ENCODE results near the gene MOGAT1.
"Not testable (repeated sequence)": the region's sequence is repeated elsewhere in the genome, so short reads cannot be mapped to it uniquely, and the experiment has no call there.

The MOGAT1 gene

DNA sequence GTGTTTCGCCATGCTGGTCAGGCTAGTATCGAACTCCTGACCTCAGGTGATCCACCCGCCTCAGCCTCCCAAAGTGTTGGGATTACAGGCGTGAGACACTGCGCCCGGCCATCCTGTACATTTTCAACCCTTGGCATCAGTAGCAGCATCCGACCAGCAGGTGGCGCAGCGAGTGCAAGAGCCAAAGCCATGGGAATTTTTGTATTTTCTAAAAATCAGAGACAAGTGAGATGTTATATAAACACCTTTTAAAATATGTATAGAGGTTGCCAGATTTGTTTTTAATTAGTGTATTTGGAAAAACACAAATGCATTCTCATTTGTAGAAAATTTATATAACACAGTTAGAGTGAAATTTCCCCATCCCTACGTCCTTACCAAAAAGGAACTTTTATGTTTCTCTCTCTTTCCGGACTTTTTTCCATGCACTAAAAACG is 36.8 kb downstream of the MOGAT1 start:
- DNase-seq (ENCODE audit: extremely low spot score, insufficient read length, low read depth) (no peak), FAIRE-seq (peak; percentile 82)

DNA sequence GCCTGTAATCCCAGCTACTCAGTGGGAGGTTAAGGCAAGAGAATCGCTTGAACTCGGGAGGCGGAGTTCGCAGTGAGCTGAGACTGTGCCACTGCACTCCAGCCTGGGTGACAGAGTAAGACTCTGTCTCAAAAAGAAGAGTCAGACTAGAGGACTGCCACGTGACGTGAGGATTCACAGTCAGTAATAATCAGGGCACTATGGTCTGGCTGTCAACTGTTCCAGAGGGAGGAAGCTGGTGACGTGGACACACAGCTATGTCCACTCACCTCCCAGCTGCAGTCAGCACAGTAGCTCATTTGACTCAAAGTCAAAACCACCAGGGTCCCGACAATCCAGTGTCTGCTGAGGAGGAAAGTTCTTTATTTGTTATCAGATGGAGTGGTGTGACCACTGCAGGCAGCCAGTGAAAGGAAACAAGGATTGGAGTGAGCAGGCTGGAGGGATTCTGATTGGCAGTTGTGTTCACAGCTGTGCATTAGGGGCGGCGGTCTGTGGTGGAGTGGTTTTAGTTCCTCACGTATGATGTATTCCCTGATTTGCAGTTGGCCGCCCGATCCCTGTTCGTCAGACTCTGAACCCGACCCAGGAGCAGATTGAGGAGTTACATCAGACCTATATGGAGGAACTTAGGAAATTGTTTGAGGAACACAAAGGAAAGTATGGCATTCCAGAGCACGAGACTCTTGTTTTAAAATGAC is 37.9 kb downstream of the MOGAT1 start:
- DNase-seq (ENCODE audit: extremely low spot score, insufficient read length, low read depth) (no peak), FAIRE-seq (peak; percentile 62)

GRCh38 chr2:222710736-222711135 is 39.3 kb downstream of the MOGAT1 start:
- no peak for FAIRE-seq

GRCh38 chr2:222711315-222711940 is 40.0 kb downstream of the MOGAT1 start:
- FAIRE-seq (no peak), DNase-seq (ENCODE audit: extremely low spot score, insufficient read length, low read depth) (no peak)

More at GRCh38 chr2:222710736-222711135, 39.3 kb downstream of the MOGAT1 start:
- DNase-seq (ENCODE audit: extremely low spot score, insufficient read length, low read depth), result no peak

- FAIRE-seq, result no peak
- no peak for DNase-seq (ENCODE audit: extremely low spot score, insufficient read length, low read depth)
Measured at GRCh38 chr2:222713002-222713401, 41.5 kb downstream of the MOGAT1 start.

GRCh38 chr2:222714361-222715241 is 43.1 kb downstream of the MOGAT1 start:
- DNase-seq (ENCODE audit: extremely low spot score, insufficient read length, low read depth) (no peak), FAIRE-seq (no peak)

DNA sequence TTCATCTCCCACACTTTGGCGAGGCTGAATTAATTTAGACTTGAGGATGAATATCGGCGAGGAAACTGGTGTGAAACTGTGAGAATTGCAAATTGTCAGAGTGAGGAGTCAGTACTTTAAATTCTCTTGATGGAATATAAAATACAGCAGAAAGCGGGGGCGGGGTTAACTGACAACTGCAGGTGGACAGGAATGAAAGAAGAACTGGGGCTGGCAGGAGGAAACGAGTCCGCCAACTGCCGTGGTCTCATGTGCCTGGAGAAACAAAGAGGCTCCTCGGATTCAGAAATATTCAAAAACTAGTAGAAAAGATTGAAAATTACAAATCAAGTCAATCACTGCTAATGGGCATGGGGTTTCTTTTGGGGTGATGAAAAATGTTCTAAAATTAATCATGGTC is 44.3 kb downstream of the MOGAT1 start:
- no peak for DNase-seq (ENCODE audit: extremely low spot score, insufficient read length, low read depth)
- FAIRE-seq, result peak; percentile 60

GRCh38 chr2:222719787-222720186 is 48.3 kb downstream of the MOGAT1 start:
- not testable (repeated sequence) for DNase-seq (ENCODE audit: extremely low spot score, insufficient read length, low read depth); FAIRE-seq

DNA sequence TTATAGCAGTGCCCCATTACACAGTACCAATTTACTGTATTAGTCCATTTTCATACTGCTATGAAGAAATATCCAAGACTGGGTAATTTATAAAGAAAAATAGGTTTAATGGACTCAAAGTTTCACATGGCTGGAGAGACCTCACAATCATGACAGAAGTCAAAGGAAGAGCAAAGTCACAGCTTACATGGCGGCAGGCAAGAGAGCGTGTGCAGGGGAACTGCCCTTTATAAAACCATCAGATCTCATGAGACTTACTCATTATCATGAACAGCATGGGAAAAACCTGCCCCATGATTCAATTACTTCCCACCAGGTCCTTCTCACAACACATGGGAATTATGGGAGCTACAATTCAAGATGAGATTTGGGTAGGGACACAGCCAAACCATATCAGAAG is 50.1 kb downstream of the MOGAT1 start:
- not testable (repeated sequence) for DNase-seq (ENCODE audit: extremely low spot score, insufficient read length, low read depth); FAIRE-seq

DNA sequence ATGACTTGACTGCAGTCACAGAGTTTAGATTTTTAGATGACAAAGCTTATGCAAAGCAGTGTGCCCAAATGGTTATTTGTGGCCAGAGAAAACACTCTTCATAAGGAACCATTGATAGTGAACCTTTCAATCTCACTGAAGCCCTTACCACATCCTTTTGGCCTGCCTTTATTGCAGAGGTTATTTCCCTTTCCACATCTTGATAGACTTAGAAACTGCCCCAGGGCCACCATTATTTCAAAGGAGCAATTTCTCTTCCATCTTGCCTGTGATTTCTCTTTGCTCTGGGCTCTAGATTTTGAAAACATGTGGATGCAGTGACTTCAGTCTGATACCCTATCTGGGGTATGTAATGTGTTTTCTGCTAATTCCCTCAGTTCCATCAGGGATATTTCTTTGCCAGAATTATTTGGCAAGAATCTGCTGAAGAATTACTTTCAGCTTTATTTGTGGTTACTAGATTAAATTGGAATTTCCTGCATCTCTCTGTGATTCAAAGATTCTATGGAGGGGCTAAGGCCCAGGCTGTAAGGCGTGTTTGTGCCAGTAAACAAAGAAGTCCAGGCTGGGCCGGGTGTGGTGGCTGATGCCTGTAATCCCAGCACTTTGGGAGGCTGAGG is 51.0 kb downstream of the MOGAT1 start:
- FAIRE-seq, result peak; percentile 92
- DNase-seq (ENCODE audit: extremely low spot score, insufficient read length, low read depth), result peak; percentile 60

DNA sequence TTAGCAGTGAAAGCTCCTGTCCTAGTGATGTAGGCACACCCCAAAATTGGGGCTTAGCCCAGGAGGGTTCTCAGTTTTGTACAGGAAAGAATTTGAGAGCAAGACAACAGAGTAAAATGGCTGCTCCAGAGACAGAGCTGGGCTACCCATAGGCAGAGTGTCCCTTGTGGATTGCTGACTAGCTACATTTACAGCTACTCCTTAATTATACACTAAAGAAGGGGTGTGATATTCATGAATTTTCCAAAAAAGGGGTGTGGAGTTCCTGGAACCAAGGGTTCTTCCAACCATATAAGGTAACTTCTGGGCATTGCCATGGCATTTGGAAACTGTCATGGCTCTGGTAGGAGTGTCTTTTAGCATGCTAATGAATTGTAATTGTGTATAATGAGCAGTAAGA is 52.8 kb downstream of the MOGAT1 start:
- DNase-seq (ENCODE audit: extremely low spot score, insufficient read length, low read depth), result no peak
- no peak for FAIRE-seq

GRCh38 chr2:222728621-222729020 is 57.2 kb downstream of the MOGAT1 start:
- FAIRE-seq, result no peak
- DNase-seq (ENCODE audit: extremely low spot score, insufficient read length, low read depth), result no peak

DNA sequence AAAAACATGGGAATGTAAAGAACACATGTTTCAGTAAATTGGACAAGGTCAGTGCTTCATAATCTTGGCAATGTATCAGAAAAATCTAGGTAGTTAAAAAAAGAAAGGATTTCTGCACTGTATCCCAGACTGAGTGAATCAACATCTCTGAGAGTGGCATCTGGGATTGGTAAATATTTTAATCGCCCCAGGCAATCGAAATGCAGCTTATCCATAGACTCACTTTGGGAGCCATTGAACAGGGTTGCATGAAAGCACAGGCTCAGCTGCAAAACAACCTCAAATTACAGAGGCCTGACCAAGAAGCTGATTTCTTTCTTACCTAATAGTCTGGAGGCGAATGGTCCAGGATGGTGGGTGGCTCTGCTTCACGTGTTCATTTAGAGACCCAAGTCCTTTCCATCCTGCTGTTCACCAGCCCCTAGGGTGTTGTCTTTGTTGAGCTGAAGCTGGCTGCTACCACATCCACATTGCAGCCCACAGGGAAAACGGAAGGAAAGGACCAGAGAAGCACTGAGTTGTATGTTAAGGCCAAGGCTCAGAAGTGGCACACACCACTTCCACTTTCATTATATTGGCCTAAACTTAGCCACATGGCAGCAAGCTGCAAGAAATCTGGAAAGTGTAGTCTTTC is 59.0 kb downstream of the MOGAT1 start:
- DNase-seq (ENCODE audit: extremely low spot score, insufficient read length, low read depth), result no peak
- peak; percentile 87 for FAIRE-seq

DNA sequence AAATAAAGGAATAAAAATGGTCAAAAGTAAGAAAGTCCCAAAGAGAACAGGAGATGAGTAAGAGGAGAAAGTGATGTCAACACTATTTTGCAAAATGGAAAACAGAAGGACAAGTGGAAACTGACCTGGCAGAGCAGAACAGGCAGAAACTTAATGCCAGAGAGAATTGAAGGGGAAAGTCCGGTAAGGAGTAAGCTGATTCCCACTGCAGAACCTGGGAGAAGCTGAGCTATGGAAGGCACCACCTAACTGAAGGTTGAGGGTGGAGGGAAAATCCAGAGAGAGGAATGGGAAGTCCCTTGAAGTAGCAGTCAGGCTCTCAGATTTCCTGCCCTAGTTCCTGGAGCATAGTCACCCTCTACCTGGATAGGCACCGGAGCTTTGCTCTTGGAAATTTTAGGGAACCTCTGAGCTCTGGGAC is 59.8 kb downstream of the MOGAT1 start:
- DNase-seq (ENCODE audit: extremely low spot score, insufficient read length, low read depth) (no peak), FAIRE-seq (peak; percentile 18)

DNA sequence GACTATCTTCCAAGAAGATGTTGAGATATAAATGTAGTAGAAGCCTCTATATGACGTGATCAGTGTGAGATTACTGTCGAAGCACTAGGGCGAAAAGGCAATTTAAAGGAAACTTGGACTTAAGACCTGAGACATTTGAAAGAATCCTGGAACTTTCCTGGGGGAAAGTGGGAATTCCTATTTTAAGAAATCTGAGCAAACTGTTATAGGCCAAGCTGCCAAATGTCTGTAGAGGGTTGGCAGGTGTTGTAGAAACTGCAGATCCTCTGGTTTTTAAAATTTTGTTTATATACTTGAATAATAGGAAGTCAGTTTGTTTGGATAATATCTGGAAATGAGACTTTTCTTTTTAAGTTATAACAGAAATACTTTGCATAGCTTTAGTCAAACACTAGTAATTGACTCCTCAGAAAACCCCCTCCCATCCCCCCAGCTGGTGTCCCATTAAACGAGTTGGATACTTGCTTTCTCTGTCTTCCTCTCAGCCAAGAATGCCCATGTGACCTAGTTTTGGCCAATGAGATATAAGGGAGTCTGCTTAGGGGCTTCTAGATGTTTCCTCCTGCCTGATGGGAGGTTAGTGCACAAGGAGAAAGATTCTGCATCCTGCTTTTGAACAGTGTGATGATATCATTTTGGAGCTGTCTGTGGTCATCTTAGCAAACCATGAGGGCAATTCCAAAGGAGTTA is 61.2 kb downstream of the MOGAT1 start:
- FAIRE-seq (no peak), DNase-seq (ENCODE audit: extremely low spot score, insufficient read length, low read depth) (no peak)

- DNase-seq (ENCODE audit: extremely low spot score, insufficient read length, low read depth), result no peak
- no peak for FAIRE-seq
Measured at GRCh38 chr2:222733470-222733845, 62.0 kb downstream of the MOGAT1 start.

GRCh38 chr2:222733846-222734702 is 62.6 kb downstream of the MOGAT1 start:
- FAIRE-seq, result peak; percentile 87

DNA sequence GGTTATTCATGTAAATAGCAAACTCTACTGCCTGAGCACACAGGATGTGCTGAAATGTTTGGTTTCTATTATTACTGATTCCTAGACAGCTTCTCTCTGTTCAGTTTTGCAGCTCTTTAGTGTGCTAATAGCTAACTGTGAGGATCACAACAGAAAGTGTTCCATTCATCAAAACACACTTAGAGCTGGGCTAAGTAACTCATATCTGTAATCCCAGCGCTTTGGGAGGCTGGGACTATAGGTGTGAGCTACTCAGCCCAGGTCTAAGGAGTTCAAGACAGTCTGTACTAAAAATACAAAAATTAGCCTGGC is 63.2 kb downstream of the MOGAT1 start:
- DNase-seq (ENCODE audit: extremely low spot score, insufficient read length, low read depth), result no peak
- FAIRE-seq, result no peak

More at GRCh38 chr2:222733846-222734702, 62.6 kb downstream of the MOGAT1 start:
- no peak for DNase-seq (ENCODE audit: extremely low spot score, insufficient read length, low read depth)
